Sigmoid colon (tissue), 4 donors: ENCODE results near the gene SFMBT1.

Experiments
- POLR2A ChIP-seq, 2 donors: fragments of 450-650 bp; IDR thresholded peaks; one replicate each; pipeline ENCODE4 v1.6.1; 2016; ENCODE audit warnings: antibody characterized with exemption in 2 of 2, mild to moderate bottlenecking in 2 of 2, moderate library complexity in 2 of 2
- POLR2AphosphoS5 ChIP-seq, 4 donors: sonication (generic); formaldehyde crosslinking; IDR thresholded peaks; one replicate each; pipeline ENCODE4 v1.6.1; 2017; ENCODE audit warnings: antibody characterized with exemption in 4 of 4
- TF ChIP-seq, protein P1 (sequence below), 4 experiments: fragments of 450-650 bp in 3 of 4; fragments of 200-600 bp in 1 of 4; IDR thresholded peaks; one replicate each; pipeline ENCODE4 v1.5.1; 2016 to 2019; ENCODE audit warnings: antibody characterized with exemption in 4 of 4, mild to moderate bottlenecking in 3 of 4, moderate library complexity in 2 of 4

DNA sequence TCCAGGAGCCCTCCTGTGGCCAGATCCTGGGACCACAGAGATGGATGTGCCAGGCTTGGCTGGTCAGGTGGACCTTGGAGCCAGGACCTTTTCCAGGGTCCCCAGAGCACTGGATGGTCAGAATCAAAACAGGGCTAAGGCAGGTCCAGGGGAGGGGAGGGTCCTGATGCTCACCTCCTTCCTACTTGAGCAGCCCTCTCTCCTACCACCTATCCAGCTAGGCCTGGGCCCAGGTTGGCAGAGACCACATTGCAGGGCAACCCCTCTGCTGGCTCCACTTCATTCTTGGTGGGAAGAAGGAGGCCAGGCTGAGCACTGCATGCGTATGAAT, 28.5 kb upstream of the SFMBT1 start:
- TF ChIP-seq, protein P1, sequence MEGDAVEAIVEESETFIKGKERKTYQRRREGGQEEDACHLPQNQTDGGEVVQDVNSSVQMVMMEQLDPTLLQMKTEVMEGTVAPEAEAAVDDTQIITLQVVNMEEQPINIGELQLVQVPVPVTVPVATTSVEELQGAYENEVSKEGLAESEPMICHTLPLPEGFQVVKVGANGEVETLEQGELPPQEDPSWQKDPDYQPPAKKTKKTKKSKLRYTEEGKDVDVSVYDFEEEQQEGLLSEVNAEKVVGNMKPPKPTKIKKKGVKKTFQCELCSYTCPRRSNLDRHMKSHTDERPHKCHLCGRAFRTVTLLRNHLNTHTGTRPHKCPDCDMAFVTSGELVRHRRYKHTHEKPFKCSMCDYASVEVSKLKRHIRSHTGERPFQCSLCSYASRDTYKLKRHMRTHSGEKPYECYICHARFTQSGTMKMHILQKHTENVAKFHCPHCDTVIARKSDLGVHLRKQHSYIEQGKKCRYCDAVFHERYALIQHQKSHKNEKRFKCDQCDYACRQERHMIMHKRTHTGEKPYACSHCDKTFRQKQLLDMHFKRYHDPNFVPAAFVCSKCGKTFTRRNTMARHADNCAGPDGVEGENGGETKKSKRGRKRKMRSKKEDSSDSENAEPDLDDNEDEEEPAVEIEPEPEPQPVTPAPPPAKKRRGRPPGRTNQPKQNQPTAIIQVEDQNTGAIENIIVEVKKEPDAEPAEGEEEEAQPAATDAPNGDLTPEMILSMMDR (IDR thresholded peaks at IDR 0.05), result no peak
- TF ChIP-seq POLR2A (IDR thresholded peaks at IDR 0.05), result no peak
- no peak for TF ChIP-seq POLR2AphosphoS5 (IDR thresholded peaks at IDR 0.05)
